HG03025 (cell line): ENCODE data around the gene ELP4.
"Not testable (repeated sequence)": the region's sequence is repeated elsewhere in the genome, so short reads cannot be mapped to it uniquely, and the experiment has no call there.

Source experiments
- ATAC-seq: cut with Tn5 transposase; IDR thresholded peaks from one replicate; pipeline ENCODE4 v1.9.1; 2021; ENCODE audit warnings: mild to moderate bottlenecking, moderate library complexity; ENCODE audit not compliant: unreplicated experiment, low FRiP score

Gene ELP4

DNA sequence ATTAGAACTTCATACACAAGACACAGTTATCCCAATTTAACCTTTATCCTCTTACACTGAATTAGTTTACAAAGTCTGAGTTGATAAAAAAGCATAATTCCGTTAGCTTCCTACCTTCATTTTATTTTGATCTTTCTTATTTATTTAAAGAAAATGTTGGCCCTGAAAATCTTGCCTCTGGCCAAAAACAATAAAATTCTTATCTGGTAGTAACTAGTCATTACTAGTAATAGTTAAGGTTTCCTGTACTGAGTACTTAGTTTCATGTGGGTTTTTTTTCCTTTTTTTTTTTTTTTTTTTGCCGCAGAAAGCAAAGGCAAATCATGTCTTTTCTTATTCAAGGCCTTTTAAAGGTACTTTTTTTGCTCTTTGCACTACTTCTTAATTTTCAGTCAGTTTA lies 180.9 kb downstream of the ELP4 start:
- no peak for ATAC-seq

DNA sequence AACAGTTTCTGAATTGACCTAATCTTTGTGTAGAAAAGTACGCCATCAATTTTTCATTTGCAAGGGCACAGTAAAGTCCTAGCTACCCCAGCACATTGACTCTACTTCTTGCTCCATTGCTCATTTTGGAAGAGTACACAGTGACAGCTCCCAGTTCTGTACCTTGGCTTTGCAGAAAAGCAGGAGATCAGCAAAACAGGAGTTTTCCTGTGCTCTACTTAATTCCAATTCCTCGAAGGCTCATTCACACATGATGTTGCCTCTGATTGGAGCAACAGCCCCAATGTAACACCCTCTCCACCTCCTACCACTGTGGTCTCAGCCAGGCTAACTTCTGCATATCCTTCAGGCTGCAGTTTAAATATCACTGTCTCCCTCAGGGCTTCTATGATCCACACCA lies 182.9 kb downstream of the ELP4 start:
- no peak for ATAC-seq

DNA sequence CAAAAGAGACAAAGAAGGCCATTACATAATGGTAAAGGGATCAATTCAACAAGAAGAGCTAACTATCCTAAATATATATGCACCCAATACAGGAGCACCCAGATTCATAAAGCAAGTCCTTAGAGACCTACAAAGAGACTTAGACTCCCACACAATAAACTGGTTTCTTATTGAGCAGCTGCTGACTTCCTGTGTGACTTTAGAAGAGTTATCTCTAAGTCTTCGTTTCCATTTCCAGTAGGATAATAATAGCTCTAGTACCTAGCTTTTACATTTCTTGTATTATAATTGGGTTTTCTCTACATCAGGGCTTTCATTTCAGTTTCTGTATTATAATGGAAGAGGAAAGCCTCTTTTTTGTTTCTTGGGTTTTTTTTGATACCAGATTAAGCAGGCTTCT lies 187.5 kb downstream of the ELP4 start:
- ATAC-seq, result peak; percentile 99

- no peak for ATAC-seq
These were observed 189.5 kb downstream of the ELP4 start for GRCh38 chr11:31699066-31699465.

GRCh38 chr11:31702966-31703365 lies 193.4 kb downstream of the ELP4 start:
- ATAC-seq, result no peak

DNA sequence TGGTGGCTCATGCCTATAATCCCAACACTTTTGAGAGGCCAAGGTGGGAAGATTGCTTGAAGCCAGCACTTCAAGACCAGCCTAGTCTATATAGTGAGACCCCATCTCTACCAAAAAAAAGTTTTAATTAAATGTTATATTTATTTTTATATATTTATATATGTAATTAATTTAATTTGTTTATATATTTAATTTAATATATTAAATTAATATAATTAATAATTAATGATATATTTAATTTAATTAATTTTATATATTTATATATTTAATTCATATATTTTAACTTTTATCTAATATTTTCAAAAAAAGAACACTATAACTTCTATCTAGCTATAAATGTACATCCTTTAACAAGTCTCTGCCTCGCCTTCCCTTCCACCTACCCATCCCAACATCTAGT lies 196.8 kb downstream of the ELP4 start:
- no peak for ATAC-seq

DNA sequence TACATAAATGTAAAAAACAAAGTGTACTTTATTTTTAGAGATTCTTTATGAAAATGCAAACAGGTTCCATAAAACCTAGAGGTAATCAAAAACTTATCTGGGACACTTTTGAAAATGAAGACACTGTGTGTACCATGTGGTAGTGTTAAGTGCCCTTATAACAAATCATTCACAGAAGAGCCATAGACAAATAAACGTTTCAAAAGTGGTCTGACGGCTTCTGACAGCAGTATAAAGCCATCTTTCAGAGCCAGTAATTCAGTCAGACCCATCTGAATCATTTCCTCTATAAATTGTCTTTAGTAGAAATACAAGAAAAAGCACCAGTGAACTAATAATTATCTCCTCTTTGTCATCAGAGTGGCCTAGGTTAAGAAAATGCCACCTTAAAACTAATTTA lies 201.6 kb downstream of the ELP4 start:
- ATAC-seq, result no peak

DNA sequence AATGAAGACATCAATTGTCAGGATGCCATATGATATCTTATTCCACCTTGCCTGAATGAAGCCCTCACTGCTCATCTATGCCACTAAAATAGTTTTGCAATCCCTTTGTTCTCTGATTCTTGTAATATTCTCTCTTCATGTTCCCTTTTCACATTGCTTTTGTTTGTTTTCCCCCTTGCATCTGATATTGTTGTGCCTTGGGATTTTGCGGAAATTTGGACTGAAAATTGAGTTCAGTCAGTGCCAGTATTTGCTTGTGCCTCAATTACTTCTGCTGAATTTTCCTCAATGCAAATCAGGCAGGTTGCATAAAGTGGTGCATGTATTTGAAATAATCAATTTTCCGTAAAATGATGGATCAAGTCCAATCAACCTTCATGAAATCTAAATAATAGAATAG lies 203.3 kb downstream of the ELP4 start:
- ATAC-seq, result no peak

- ATAC-seq, result no peak
These were observed 205.3 kb downstream of the ELP4 start for GRCh38 chr11:31714840-31715239.

GRCh38 chr11:31720225-31720624 lies 210.7 kb downstream of the ELP4 start:
- no peak for ATAC-seq

- ATAC-seq, result no peak
These were observed 211.3 kb downstream of the ELP4 start for GRCh38 chr11:31720671-31721365.

DNA sequence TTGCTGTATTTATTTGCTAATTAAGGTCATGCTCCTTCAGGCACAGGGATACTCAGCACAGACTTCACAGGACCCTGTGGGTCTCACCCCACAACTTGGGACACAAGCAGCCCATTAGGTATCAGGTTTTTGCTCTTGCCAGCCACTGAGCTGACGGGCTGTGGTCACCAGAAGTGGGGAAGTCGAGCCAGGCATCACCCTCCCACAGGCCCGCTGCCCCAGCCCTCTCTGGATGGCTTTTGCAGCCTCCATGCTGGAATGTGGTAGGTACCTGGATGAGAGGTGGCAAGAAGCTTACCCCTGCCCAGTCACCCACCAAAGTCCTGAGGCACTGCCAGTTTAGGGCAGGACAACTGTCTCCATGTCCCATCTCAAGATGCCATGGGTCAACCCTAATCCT lies 213.2 kb downstream of the ELP4 start:
- no peak for ATAC-seq

GRCh38 chr11:31725176-31725575 lies 215.6 kb downstream of the ELP4 start:
- ATAC-seq, result no peak

DNA sequence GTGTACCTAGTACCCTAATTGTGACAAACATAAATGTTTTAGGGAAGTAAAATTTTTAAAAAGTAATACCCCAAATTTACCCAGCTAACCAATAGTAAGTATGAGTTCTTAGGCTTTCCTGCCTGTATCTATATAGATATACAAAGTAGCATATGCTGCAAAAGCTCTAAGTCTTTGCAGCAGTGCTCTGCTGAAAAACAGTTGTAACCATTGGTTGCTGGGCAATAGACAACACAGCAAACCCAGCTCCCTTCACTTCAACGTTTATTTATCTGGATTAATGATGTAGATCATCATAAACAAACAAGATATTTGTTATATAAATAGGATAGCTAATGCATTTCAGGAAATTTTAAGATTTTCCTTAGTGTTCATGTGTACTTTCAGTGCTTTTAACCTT lies 218.9 kb downstream of the ELP4 start:
- no peak for ATAC-seq

DNA sequence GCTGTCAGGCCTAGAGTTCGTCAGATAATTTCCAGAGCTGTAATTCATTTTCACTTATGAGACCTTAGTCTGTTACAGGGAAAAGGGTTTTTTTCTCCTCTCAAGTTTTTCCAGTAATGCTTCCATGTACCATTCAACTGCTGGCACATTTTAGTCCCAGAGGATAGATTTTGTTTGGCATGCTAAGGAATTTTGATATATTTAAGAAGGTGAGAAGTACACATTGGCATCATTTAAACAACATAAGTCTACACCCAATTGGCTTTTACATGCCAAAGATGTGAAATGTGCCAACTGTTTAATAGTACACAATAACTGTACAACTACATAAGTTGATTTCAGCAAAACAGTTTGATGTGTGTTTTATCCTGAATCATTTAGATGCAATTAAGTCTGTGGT lies 230.6 kb downstream of the ELP4 start:
- ATAC-seq, result no peak

GRCh38 chr11:31740731-31741368 lies 231.3 kb downstream of the ELP4 start:
- not testable (repeated sequence) for ATAC-seq

DNA sequence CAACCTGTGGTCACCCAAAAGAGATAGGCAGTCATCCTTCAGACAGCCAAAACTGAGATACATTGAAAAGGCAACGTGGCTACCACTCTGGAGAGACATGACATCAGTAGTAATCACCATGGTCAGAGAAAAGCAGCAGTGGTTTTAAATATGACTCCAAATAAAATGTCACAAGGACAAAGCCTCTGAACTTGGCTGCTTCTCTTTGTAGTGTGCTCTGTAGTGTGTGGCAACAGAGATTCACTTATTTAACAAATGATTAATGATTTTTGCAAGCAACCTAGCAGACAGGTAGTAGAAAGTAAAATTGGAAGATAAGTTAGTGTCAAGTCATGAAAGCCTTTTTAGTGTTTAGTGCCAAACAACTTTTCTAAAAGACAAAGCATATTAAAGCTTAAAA lies 238.0 kb downstream of the ELP4 start:
- ATAC-seq, result no peak

GRCh38 chr11:31757260-31757835 lies 247.8 kb downstream of the ELP4 start:
- no peak for ATAC-seq

DNA sequence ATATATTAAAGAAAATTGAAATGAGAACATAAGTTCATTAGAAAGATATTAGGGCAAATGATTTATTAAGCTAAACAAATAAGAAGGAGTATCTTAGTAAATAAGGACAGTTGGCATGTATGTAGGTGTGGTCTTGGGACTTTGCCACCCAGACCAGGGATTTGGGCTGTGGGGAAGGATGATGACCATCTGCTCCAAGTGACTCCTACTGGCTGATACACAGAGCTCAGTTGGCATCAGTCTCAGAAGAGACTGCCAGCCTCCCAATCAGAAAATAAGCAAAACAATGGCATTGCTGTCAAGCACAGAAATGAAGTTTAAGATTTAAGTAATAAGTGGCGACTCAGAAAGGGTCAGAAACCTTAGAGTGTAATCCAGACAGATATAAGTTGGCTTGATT lies 252.1 kb downstream of the ELP4 start:
- no peak for ATAC-seq

DNA sequence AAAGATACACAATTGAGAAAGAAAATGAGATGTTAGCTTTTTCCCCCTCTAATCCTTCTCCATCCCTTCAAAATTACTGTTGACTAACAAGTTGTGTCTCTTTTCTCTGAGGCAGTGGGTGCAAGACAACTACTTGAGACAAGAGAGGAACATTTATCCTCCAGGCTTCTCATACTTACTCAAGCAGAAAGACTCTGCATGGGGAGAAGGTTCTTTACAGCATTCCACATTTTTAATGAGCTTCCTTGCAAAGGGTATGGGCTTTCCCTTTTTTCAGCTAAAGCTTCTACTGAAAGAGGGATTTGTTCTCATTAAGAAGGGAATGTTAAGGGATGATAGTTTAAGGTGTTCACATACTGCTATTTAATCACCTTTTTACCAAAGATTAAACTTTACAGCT lies 253.7 kb downstream of the ELP4 start:
- ATAC-seq, result no peak

- no peak for ATAC-seq
These were observed 254.7 kb downstream of the ELP4 start for GRCh38 chr11:31764261-31764660.

DNA sequence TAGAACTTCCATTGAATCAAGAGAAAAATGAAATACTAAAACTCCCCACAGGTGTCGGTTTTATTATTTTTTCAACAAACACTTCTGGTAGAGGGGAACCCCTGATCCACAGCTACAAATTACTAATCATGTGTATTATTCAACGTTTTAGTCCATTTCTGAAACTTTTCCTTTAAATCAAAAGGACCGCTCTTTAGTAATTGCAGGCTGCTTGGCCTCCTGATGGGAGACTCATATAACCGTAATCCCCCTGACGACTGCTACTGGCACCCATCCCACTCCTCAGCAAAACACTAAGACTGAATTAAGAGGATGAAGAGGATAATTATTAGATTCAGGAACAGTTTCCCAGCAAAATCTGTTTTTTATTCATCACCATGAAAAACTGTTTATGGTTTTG lies 255.2 kb downstream of the ELP4 start:
- no peak for ATAC-seq
